ENCODE results near the gene NR1D1. TPM values are rescaled to one million over a fixed set of nuclear protein-coding genes. Genes with fewer than 3 reads are reported as not detected.

NR1D1 gene
- total and polyA plus RNA-seq, 3 donors from 2014 or later = 9.8 to 23.6 (median 14.4) TPM

DNA sequence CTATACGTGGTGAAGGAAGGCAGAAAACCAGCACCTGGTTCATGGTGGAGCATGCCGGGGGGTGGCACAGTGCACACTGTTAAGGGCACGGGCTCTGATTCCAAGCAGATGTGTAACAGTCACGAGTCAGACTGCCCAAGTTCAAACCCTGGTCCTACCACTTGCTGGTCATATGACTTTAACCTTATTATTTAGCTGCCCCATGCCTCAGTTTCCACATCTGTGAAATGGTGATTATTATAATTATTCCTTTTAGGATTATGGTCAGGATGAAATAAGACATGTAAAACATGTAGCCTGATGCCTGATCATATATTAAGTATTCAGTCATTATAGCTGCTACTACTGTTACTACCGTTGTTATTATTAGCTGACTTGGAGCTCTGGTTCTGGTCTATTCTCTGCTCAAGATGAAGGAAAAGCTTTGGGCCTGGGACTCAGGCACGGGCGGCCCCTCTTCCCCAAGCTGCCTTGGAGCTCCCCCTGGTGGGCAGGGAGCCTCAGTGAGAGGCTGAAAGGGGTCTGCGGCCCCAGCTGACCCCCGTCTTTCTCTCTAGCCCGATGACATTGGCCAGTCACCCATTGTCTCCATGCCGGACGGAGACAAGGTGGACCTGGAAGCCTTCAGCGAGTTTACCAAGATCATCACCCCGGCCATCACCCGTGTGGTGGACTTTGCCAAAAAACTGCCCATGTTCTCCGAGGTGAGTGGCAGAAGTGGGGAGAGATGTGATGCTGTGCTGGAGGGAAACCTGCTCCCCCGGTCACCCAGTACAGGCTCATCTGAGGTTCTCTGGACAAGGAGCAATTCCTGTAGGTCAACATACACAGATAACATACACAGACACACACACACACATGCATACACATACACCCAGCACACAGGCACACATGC, 14.0 kb downstream of the NR1D1 start:
- H3K4me1 ChIP-seq = peaks cover 24% of the 10 kb centered on the region
- WGBS, 2 donors = 64% methylated on average over 12 to 17 of the region's 17 CpGs
- no peaks in the 10 kb centered on the region for H3K9me3 ChIP-seq
- peak overlapping the region in 1 of 2 donors; percentile 30 for H3K27ac ChIP-seq
- intact Hi-C loops (cut with DNase I; ENCODE audit: low total_unique reads) = no loop called here
- no peaks in the 10 kb centered on the region for H3K36me3 ChIP-seq (ENCODE audit: low read depth, missing control alignments)
- DNase-seq = no peak
- no peak overlapping the region for H3K4me3 ChIP-seq
- H3K27me3 ChIP-seq = no peaks in the 10 kb centered on the region
- TF ChIP-seq, protein P1, sequence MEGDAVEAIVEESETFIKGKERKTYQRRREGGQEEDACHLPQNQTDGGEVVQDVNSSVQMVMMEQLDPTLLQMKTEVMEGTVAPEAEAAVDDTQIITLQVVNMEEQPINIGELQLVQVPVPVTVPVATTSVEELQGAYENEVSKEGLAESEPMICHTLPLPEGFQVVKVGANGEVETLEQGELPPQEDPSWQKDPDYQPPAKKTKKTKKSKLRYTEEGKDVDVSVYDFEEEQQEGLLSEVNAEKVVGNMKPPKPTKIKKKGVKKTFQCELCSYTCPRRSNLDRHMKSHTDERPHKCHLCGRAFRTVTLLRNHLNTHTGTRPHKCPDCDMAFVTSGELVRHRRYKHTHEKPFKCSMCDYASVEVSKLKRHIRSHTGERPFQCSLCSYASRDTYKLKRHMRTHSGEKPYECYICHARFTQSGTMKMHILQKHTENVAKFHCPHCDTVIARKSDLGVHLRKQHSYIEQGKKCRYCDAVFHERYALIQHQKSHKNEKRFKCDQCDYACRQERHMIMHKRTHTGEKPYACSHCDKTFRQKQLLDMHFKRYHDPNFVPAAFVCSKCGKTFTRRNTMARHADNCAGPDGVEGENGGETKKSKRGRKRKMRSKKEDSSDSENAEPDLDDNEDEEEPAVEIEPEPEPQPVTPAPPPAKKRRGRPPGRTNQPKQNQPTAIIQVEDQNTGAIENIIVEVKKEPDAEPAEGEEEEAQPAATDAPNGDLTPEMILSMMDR (IDR thresholded peaks at IDR 0.05) = peak; percentile 59 to 80 (median 66)
- TF ChIP-seq POLR2A (IDR thresholded peaks at IDR 0.05) = no peak

DNA sequence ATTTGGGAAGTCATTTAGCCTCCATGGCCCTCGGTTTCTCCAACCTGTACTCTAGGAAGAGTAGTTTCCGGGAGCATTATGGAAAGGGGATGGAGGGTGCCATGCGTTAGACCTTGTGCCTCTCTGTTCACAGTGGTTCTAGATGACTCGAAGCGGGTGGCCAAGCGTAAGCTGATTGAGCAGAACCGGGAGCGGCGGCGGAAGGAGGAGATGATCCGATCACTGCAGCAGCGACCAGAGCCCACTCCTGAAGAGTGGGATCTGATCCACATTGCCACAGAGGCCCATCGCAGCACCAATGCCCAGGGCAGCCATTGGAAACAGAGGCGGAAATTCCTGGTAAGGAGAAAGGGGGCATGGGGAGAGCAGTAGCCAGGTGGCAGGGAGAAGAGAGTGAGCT, 15.9 kb downstream of the NR1D1 start:
- no peak for DNase-seq
- TF ChIP-seq, protein P1 (IDR thresholded peaks at IDR 0.05) = no peak
- no peak for TF ChIP-seq POLR2A (IDR thresholded peaks at IDR 0.05)
- Histone ChIP-seq H3K9me3 (no peaks in the 10 kb centered on the region), H3K4me1 (peaks cover 9% of the 10 kb centered on the region), H3K27ac (no peak overlapping the region), H3K36me3 (ENCODE audit: low read depth, missing control alignments) (no peaks in the 10 kb centered on the region), H3K4me3 (no peak overlapping the region), H3K27me3 (no peaks in the 10 kb centered on the region)
- WGBS, 2 donors = 95 to 97% methylated on average over 11 to 14 of the region's 14 CpGs
- intact Hi-C loops (cut with DNase I; ENCODE audit: low total_unique reads) = no loop called here

DNA sequence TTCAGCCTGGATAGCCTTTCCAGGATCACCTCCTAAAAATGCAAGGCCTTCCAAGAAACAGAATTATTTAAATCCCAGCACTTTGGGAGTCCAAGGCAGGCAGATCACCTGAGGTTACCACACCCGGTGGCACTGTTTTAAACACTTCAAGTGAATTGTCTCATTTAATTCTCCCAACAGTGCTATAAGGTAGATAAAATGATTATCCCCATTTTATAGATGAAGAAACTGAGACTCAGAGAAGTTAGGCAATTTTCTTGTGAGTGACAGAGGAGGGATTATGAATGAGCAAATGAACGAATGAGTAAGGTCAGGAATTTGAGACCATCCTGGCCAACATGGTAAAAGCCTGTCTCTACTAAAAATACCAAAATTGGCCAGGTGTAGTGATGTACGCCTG, 20.8 kb downstream of the NR1D1 start:
- TF ChIP-seq POLR2A (IDR thresholded peaks at IDR 0.05) = no peak
- TF ChIP-seq, protein P1 (IDR thresholded peaks at IDR 0.05) = no peak
- H3K4me3 ChIP-seq = no peak overlapping the region
- peaks cover 23% of the 10 kb centered on the region for H3K4me1 ChIP-seq
- intact Hi-C loops (cut with DNase I; ENCODE audit: low total_unique reads) = no loop called here
- H3K27me3 ChIP-seq = no peaks in the 10 kb centered on the region
- H3K27ac ChIP-seq = no peak overlapping the region
- 87 to 89% methylated on average over 3 of the region's 3 CpGs for WGBS, 2 donors
- H3K9me3 ChIP-seq = no peaks in the 10 kb centered on the region
- H3K36me3 ChIP-seq (ENCODE audit: low read depth, missing control alignments) = no peaks in the 10 kb centered on the region
- no peak for DNase-seq

DNA sequence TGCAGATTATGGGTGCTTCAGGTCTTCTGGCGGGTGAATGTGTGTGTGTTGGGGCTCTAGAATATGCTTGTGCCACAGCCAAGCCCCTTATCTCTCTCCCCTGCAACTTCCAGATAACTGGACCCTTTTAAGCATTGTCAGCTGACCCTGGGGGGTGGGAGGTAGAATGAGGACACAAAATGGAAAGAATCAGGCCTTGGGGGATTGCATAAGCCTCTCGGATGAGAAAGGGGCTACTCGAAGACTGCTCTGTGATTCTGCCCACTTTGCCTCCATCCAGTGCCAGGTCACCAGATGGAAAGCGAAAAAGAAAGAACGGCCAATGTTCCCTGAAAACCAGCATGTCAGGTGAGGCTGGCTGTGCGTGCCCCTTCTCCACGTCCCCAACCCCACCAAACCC, 23.8 kb downstream of the NR1D1 start:
- DNase-seq = no peak
- intact Hi-C loops (cut with DNase I; ENCODE audit: low total_unique reads) = no loop called here
- H3K27me3 ChIP-seq = no peaks in the 10 kb centered on the region
- H3K36me3 ChIP-seq (ENCODE audit: low read depth, missing control alignments) = no peaks in the 10 kb centered on the region
- no peaks in the 10 kb centered on the region for H3K9me3 ChIP-seq
- TF ChIP-seq POLR2A (IDR thresholded peaks at IDR 0.05) = no peak
- TF ChIP-seq, protein P1 (IDR thresholded peaks at IDR 0.05) = no peak
- peaks cover 51% of the 10 kb centered on the region for H3K4me1 ChIP-seq
- H3K4me3 ChIP-seq = no peak overlapping the region
- 75 to 80% methylated on average over 7 of the region's 7 CpGs for WGBS, 2 donors
- peak overlapping the region in 1 of 2 donors; percentile 24 for H3K27ac ChIP-seq

Measured in testis (tissue), 3 donors.